ENCODE measurements around the gene ECE2. TPM values are rescaled to one million over a fixed set of nuclear protein-coding genes. Genes with fewer than 3 reads are reported as not detected.

The ECE2 gene
- total RNA-seq, 1 experiment from 2014 or later = 0.46 TPM

GRCh38 chr3:184234224-184234623 is 41.6 kb upstream of the ECE2 start (continued):
- TF ChIP-seq, protein P1, sequence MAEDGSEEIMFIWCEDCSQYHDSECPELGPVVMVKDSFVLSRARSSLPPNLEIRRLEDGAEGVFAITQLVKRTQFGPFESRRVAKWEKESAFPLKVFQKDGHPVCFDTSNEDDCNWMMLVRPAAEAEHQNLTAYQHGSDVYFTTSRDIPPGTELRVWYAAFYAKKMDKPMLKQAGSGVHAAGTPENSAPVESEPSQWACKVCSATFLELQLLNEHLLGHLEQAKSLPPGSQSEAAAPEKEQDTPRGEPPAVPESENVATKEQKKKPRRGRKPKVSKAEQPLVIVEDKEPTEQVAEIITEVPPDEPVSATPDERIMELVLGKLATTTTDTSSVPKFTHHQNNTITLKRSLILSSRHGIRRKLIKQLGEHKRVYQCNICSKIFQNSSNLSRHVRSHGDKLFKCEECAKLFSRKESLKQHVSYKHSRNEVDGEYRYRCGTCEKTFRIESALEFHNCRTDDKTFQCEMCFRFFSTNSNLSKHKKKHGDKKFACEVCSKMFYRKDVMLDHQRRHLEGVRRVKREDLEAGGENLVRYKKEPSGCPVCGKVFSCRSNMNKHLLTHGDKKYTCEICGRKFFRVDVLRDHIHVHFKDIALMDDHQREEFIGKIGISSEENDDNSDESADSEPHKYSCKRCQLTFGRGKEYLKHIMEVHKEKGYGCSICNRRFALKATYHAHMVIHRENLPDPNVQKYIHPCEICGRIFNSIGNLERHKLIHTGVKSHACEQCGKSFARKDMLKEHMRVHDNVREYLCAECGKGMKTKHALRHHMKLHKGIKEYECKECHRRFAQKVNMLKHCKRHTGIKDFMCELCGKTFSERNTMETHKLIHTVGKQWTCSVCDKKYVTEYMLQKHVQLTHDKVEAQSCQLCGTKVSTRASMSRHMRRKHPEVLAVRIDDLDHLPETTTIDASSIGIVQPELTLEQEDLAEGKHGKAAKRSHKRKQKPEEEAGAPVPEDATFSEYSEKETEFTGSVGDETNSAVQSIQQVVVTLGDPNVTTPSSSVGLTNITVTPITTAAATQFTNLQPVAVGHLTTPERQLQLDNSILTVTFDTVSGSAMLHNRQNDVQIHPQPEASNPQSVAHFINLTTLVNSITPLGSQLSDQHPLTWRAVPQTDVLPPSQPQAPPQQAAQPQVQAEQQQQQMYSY (CRISPR knock-in tag; IDR thresholded peaks at IDR 0.05) = no peak
- TF ChIP-seq JUN (CRISPR knock-in tag; IDR thresholded peaks at IDR 0.05) = no peak

GRCh38 chr3:184234671-184235380 is 41.0 kb upstream of the ECE2 start:
- peaks cover 40% of the 10 kb centered on the region for H3K27me3 Mint-ChIP-seq (ENCODE audit: low read depth)
- no peak for ATAC-seq

More at GRCh38 chr3:184234671-184235380, 41.0 kb upstream of the ECE2 start:
- Mint-ChIP-seq H3K27ac (no peak overlapping the region), H3K4me1 (peaks cover 6% of the 10 kb centered on the region; the same call in 1 of the 2 replicates), H3K36me3 (no peaks in the 10 kb centered on the region), H3K4me3 (no peak overlapping the region), H3K9me3 (no peaks in the 10 kb centered on the region)
- ChIA-PET CTCF (interaction anchor here (0.6 kb wide), 1 partner anchor 203 kb away, joined by 6 read pairs; the partner anchor contains the start of gene HTR3D), POLR2A (no interaction called here)
- TF ChIP-seq, protein P2, sequence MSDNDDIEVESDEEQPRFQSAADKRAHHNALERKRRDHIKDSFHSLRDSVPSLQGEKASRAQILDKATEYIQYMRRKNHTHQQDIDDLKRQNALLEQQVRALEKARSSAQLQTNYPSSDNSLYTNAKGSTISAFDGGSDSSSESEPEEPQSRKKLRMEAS (CRISPR knock-in tag; IDR thresholded peaks at IDR 0.05) = no peak
- no peak for TF ChIP-seq CBFB (CRISPR knock-in tag; IDR thresholded peaks at IDR 0.05; ENCODE audit: low read depth)
- no peak for TF ChIP-seq NFE2L1 (CRISPR knock-in tag; IDR thresholded peaks at IDR 0.05)
- TF ChIP-seq OVOL2 (CRISPR knock-in tag; IDR thresholded peaks at IDR 0.05; ENCODE audit: borderline replicate concordance) = no peak
- TF ChIP-seq MXD4 (CRISPR knock-in tag; IDR thresholded peaks at IDR 0.05; ENCODE audit: borderline replicate concordance) = no peak
- TF ChIP-seq TP53 (CRISPR knock-in tag; IDR thresholded peaks at IDR 0.05) = no peak
- no peak for TF ChIP-seq TEAD4 (CRISPR knock-in tag; IDR thresholded peaks at IDR 0.05)
- no peak for TF ChIP-seq NR1H2 (CRISPR knock-in tag; IDR thresholded peaks at IDR 0.05)
- TF ChIP-seq, protein P3, sequence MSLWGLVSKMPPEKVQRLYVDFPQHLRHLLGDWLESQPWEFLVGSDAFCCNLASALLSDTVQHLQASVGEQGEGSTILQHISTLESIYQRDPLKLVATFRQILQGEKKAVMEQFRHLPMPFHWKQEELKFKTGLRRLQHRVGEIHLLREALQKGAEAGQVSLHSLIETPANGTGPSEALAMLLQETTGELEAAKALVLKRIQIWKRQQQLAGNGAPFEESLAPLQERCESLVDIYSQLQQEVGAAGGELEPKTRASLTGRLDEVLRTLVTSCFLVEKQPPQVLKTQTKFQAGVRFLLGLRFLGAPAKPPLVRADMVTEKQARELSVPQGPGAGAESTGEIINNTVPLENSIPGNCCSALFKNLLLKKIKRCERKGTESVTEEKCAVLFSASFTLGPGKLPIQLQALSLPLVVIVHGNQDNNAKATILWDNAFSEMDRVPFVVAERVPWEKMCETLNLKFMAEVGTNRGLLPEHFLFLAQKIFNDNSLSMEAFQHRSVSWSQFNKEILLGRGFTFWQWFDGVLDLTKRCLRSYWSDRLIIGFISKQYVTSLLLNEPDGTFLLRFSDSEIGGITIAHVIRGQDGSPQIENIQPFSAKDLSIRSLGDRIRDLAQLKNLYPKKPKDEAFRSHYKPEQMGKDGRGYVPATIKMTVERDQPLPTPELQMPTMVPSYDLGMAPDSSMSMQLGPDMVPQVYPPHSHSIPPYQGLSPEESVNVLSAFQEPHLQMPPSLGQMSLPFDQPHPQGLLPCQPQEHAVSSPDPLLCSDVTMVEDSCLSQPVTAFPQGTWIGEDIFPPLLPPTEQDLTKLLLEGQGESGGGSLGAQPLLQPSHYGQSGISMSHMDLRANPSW (CRISPR knock-in tag; conservative IDR thresholded peaks at IDR 0.05; ENCODE audit: low read depth) = no peak
- TF ChIP-seq ETV6 (CRISPR knock-in tag; IDR thresholded peaks at IDR 0.05) = no peak
- TF ChIP-seq GRHL2 (CRISPR knock-in tag; IDR thresholded peaks at IDR 0.05; ENCODE audit: insufficient replicate concordance, severe bottlenecking) = no peak
- TF ChIP-seq ARID4B (CRISPR knock-in tag; IDR thresholded peaks at IDR 0.05; ENCODE audit: borderline replicate concordance) = no peak
- no peak for TF ChIP-seq ZNF396 (CRISPR knock-in tag; IDR thresholded peaks at IDR 0.05; ENCODE audit: borderline replicate concordance)
- no peak for TF ChIP-seq JUN (CRISPR knock-in tag; IDR thresholded peaks at IDR 0.05)
- no peak for TF ChIP-seq FOXJ3 (CRISPR knock-in tag; IDR thresholded peaks at IDR 0.05; ENCODE audit: borderline replicate concordance)
- no peak for TF ChIP-seq SP1 (CRISPR knock-in tag; conservative IDR thresholded peaks at IDR 0.05)
- DNase-seq (ENCODE audit: low spot score) = no peak

All from WTC11 (cell line).